ENCODE measurements around the gene RHOXF1. TPM values are rescaled to one million over a fixed set of nuclear protein-coding genes. Genes with fewer than 3 reads are reported as not detected.
A peak's percentile ranks its signal among the peaks of the same experiment; 100 is the strongest.
"Not testable (repeated sequence)": the region's sequence is repeated elsewhere in the genome, so short reads cannot be mapped to it uniquely, and the experiment has no call there.

The RHOXF1 gene
- total RNA-seq, result not detected
- long read RNA-seq, donor 1, result 0 reads
- long read RNA-seq, donor 2, result 0 reads

- DNase-seq (ENCODE audit: low spot score), result no peak
- intact Hi-C loops (cut with DNase I), result loop anchor here in 1 of 2 donors (10.0 kb wide), 1 partner anchor 119 kb away; no protein-coding TSS in a partner anchor
Observed at GRCh38 chrX:120115438-120115963, at the start of gene RHOXF1. Gene RHOXF1 (minus strand): TSS chrX:120115913. CDS start chrX:120115862, 51 bp downstream.

- DNase-seq (ENCODE audit: low spot score); intact Hi-C loops (cut with DNase I): not testable (repeated sequence)
Observed at GRCh38 chrX:120159086-120159485, 43.4 kb upstream of the RHOXF1 start.

DNA sequence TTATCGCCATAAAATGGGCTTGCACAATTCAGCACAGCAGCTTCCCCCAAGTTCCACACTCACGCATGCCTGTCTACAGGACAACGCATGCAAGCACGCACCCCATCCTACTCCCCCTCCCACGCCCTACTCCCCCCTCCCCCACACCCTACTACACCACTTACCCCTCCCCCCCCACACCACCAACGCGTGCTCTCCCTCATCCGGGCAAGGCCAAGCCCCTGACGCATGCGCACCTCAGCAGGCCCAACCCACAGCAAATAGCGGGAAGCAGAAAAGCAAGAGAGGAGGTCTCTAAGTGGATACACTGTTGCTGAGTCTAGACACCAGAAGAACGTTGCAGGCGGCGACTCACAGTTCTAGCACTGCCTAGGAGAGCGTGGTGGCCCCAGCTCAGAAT lies 42.6 kb upstream of the RHOXF1 start, which contains the start of gene RHOXF2:
Gene RHOXF2 (plus strand): TSS at position 301 of the 400 bp plus-strand sequence. CDS start 138 bp downstream, outside the sequence.
- intact Hi-C loops (cut with DNase I); DNase-seq (ENCODE audit: low spot score): not testable (repeated sequence)

- intact Hi-C loops (cut with DNase I); DNase-seq (ENCODE audit: low spot score): not testable (repeated sequence)
Observed at GRCh38 chrX:120150109-120150744, 34.5 kb upstream of the RHOXF1 start.

DNA sequence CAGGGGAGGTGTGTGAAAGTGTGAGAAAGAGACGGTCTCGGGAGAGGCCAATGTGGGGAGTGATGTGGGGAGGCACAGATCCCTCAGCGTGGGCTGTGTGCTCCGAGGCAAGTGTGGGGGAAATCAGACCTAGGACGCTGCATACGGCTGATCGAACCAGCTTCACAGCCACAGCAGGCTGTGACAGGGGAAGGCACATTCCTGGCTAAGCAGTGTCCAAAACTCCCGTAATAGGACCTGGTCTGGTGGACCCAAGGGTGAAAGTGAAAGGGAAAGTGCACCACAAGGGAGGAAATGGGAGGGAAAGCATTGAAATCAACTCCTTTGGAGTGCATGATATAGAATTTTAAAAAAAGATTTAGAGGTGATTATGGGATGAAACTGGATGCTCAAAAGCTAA lies 31.8 kb upstream of the RHOXF1 start:
- no peak for DNase-seq (ENCODE audit: low spot score)
- intact Hi-C loops (cut with DNase I), result no loop called here

DNA sequence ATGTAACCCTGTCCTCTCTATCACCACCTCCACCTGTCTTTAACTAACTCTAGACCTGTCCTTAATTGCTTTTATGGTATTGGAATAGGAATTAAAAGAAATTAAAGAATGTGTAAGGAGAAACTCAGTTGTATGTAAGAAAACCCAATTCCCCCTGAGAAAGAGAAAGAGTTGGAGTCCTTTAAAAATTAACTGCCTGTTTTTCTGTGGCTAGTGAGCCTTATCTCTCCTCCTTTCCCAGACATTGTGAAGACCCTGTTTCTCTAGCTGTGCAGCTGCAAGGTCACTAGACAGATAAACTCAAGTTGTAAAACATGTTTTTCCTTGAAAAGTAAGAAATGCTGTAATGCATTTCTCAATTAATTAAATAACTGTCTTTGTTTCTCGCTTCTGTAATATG lies 30.6 kb upstream of the RHOXF1 start:
- DNase-seq (ENCODE audit: low spot score); intact Hi-C loops (cut with DNase I): not testable (repeated sequence)

GRCh38 chrX:120145295-120145925 lies 29.7 kb upstream of the RHOXF1 start:
- no peak for DNase-seq (ENCODE audit: low spot score)
- intact Hi-C loops (cut with DNase I), result no loop called here

DNA sequence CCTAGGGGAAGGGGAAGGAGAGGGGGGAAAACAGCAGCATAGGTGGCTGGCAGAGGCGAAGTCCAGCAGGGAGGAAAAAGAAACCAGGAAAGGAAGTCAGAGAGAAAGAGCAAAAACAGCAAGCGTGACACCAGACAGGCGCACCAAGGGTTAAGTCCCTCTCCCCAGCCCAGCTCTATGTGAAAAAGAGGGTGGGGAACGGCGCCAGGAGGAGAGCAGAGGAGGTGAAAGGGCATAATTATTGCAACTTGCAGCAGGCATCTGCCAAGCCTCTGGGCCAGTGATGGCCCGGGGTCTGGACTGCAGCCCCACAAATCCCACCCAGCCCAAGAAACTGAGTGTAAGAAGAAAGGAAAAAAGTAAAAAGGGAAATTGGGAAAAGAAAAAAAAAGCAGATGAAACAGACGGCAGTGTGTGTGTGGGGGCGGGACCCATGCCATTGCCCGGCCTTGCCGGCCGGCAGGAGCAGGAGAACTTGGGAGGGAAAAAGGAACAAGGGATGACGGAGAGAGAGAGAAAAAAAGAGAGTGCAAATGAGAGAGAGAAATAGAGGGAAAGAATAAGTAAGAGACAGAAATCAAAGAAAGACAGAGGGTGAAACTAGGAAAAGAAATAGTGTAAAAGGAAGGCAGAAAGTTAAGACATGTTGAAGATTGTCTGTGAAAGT lies 28.6 kb upstream of the RHOXF1 start:
- intact Hi-C loops (cut with DNase I), result no loop called here
- peak; percentile 64 for DNase-seq (ENCODE audit: low spot score)

DNA sequence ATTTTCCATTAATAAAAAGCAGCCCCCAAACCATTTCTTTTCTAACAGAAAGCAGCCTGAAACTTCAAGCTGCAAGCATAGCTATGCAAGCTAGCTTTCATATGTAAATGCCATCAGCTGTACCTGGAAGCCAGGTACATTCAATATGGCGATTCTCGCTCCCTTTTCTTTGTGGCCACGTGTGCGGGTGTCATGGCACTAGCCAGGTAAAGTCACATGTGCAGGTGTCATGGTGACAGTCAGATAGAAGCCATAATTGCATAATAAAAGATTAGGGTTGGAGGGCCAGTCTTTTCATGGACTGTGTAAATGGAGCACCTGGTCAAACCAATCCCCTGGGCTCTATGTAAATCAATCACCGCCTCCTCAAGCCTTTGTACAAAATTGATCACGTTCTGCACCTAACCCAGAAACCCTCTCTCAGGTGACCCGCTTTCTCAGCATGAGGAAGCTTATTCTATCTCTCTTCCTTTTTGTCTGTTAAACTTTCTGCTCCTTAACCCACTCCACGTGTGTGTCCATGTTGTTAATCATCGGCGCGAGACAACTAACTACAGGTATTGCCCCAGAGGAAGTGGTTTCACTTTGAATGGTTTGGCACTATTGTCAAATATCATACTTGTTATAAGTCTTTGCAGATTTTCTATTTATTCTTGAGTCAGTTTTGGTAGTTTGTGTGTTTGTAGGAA lies 24.7 kb upstream of the RHOXF1 start:
- no peak for DNase-seq (ENCODE audit: low spot score)
- intact Hi-C loops (cut with DNase I), result no loop called here

DNA sequence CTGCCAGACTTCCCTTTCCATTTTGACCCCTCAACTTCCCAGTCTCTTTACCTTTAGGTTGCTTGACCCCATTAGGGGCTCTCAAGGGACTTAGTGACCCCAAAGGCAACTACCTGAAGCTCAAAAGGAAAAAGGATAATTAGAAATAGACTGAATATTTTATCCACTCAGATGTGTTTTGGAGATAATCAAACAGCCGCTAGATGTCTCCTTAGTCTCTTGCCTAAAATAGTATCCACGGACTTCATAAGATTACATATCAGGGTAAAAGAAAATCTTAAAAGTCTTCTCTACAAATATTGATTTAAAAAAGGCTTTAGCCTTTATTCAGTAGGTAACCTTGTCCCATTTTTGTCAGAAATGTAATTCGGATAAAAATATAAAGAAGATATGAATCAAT lies 21.7 kb upstream of the RHOXF1 start:
- intact Hi-C loops (cut with DNase I), result no loop called here

DNA sequence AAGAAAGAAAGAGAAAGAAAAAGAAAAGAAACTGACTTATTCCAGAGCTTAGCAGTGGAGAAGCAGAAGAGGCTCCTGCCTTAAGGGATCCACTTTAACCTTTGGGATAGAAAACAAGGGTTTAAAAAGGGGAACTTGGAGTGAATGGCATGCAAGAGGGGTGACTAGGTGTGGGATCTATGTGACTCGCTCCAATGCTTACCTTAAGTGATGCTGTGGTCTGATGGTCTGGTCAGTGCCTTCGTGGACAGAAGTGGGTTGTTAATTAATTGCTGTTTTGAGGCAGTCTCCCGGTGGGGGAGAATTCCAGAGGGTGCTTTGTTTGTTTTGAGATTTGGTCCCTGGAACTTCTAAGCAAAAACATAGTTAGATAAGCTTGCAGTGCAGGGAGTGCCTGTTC lies 21.1 kb upstream of the RHOXF1 start:
- intact Hi-C loops (cut with DNase I), result no loop called here
- DNase-seq (ENCODE audit: low spot score), result no peak

More for the DNA sequence above, 21.7 kb upstream of the RHOXF1 start:
- no peak for DNase-seq (ENCODE audit: low spot score)

- DNase-seq (ENCODE audit: low spot score), result no peak
- intact Hi-C loops (cut with DNase I), result no loop called here
Observed at GRCh38 chrX:120136128-120136527, 20.4 kb upstream of the RHOXF1 start.

DNA sequence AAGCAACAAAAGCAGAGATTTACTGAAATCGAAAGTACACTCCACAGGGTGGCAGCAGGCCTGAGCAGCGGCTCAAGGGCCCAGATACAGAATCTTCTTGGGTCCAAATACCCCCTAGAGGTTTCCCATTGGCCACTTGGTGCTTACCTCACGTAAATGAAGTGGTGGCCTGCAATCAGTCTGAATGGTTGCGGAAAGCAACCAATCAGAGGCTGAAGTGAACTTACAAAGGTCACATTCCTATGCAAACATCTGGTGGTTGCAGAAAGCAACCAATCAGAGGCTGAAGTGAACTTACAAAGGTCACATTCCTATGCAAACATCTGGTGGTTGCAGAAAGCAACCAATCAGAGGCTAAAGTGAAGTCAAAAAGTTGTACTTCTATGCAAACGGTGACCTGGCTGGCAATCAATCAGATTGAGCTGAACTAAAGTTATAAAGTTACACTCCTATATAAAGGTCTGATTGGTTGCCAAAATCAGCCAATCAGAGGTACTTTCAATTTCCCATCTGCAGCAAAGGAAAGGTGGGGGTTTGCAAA lies 12.7 kb upstream of the RHOXF1 start:
- DNase-seq (ENCODE audit: low spot score); intact Hi-C loops (cut with DNase I): not testable (repeated sequence)

DNA sequence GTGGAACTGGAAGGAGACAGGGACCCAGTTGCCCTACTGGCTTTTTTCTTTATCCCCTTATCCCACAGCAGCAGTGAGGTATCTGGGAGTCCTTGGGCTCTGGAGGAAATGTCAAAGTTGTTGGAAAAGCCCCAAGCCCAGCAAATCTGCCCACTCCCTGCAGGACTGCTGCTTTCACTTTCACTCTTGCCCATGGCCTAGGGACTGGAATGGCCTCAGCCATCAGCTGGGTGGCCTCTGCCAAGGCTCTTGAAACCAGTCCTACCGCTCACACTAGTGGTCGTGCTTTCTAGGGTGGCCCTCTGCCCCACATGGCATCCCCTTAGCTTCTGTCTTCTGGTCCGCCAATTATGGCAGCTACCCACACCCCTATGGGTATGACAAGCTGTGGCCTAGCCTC lies 9.7 kb upstream of the RHOXF1 start:
- intact Hi-C loops (cut with DNase I), result no loop called here
- DNase-seq (ENCODE audit: low spot score), result no peak

DNA sequence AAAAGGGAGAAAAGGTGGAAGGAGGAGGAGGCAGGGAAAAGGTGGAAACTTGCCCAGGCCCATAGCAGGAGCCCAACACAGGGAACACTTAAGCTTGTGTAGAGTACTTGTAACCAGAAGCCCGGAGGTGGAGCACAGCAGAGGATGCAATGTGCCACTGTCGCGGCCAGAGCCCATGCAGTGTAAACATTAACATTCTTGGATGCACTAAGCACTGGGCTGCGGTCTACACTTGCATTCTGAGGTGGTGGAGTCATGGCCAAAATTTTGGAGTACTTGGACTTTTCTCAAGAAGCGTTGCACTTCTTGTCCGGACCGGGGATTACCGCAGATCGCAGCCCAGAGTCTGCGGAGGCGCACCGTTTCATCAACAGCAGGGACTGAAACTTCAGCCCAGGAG lies 4.5 kb upstream of the RHOXF1 start:
- DNase-seq (ENCODE audit: low spot score), result no peak
- intact Hi-C loops (cut with DNase I), result no loop called here

DNA sequence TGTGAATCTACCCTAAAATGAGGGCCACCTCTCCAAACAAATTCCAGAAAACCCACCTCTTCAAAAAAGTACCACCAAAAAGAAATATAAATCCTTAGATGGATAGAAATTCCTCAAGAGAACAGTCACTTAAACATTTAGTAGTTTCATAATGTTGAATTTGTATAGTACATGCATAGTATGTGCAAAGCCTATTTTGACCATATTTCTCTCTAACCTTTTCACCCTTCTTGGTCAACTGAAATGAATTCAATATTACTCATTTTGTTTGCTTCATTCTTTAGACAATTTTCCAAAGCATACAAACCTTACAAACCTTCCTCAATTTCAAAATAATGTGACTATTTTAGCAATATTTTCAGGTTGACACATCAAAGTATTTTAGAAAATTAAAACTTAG lies 4.1 kb downstream of the RHOXF1 start:
- intact Hi-C loops (cut with DNase I), result loop anchor here in 1 of 2 donors (10.0 kb wide), 1 partner anchor 123 kb away; no protein-coding TSS in a partner anchor
- no peak for DNase-seq (ENCODE audit: low spot score)

DNA sequence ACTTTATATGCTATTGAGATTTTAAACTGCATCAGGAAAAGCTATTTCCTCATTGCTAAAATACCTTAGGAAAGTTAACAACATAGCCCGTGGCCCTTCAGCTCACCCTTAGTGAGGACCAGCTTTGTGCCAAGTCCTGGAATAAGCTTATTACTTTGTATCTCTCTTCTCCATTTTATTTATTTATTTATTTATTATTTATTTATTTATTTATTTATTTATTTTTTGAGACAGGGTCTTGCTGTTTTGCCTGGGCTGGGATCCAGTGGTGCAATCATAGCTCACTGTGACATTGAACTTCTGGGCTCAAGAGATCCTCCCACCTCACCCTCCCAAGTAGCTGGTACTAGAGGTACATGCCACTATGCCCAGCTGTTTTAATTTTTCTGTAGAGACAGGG lies 6.3 kb downstream of the RHOXF1 start:
- intact Hi-C loops (cut with DNase I), result no loop called here
- DNase-seq (ENCODE audit: low spot score), result no peak

DNA sequence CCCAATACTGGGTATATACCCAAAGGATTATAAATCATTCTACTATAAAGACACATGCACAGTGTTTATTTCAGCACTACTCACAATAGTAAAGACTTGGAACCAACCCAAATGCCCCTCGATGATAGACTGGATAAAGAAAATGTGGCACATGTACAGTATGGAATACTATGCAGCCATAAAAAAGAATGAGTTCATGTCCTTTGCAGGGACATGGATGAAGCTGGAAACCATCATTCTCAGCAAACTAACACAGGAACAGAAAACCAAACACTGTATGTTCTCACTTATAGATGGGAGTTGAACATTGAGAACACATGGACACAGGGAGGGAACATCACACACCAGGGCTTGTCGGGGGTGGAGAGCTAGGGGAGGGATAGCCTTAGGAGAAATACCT lies 11.0 kb downstream of the RHOXF1 start:
- intact Hi-C loops (cut with DNase I), result not testable (repeated sequence)

GRCh38 chrX:120101057-120101456 lies 14.7 kb downstream of the RHOXF1 start:
- DNase-seq (ENCODE audit: low spot score); intact Hi-C loops (cut with DNase I): not testable (repeated sequence)

More for the DNA sequence above, 11.0 kb downstream of the RHOXF1 start:
- DNase-seq (ENCODE audit: low spot score), result not testable (repeated sequence)

All from posterior vena cava (tissue), 2 donors.